ENCODE data around the gene CACNB2.

GRCh38 chr10:18554479-18554878 is 414.3 kb downstream of the CACNB2 start:
- no peak for TF ChIP-seq ZNF773 (CRISPR knock-in tag; IDR thresholded peaks at IDR 0.05; ENCODE audit: borderline replicate concordance)
- no peak for TF ChIP-seq KDM1A (CRISPR knock-in tag; IDR thresholded peaks at IDR 0.05)
